Stimulated activated CD8-positive, alpha-beta memory T cell treated with anti-CD3 and anti-CD28 coated beads, Interleukin-7, amount 100 ng/mL, for 48 hours (primary cell): ENCODE data around the gene NUDT3.

ENCODE experiments used
- DNase-seq, 2 donors: peaks; one replicate each; pipeline ENCODE4 v3.0.0-alpha.2; 2020; ENCODE audit warnings: low read depth in 1 of 2; ENCODE audit errors: extremely low read depth in 1 of 2

NUDT3 gene

GRCh38 chr6:34231566-34232336 lies 160.7 kb downstream of the NUDT3 start:
- DNase-seq, result no peak

- no peak for DNase-seq
These were observed 161.7 kb downstream of the NUDT3 start for GRCh38 chr6:34230653-34231371.

- no peak for DNase-seq
These were observed 162.6 kb downstream of the NUDT3 start for GRCh38 chr6:34229877-34230276.
